ENCODE data around the gene F10. TPM values are rescaled to one million over a fixed set of nuclear protein-coding genes. Genes with fewer than 3 reads are reported as not detected.

The F10 gene
- total RNA-seq, 1 donor from 2014 or later, result 0.08 TPM

- H3K36me3 ChIP-seq (ENCODE audit: control insufficient read depth, insufficient read depth, low read length), result no peaks in the 10 kb centered on the region
- H3K27me3 ChIP-seq (ENCODE audit: control insufficient read depth, insufficient read depth, low read length), result no peaks in the 10 kb centered on the region
- H3K4me3 ChIP-seq (ENCODE audit: low read depth, low read length), result no peak overlapping the region
- TF ChIP-seq CTCF (IDR thresholded peaks at IDR 0.05; ENCODE audit: insufficient read depth, low read length, poor library complexity, severe bottlenecking), result no peak
- DNase-seq (ENCODE audit: low read depth), result no peak
Observed at GRCh38 chr13:113080901-113081521, 41.6 kb upstream of the F10 start.

- no peaks in the 10 kb centered on the region for H3K36me3 ChIP-seq (ENCODE audit: control insufficient read depth, insufficient read depth, low read length)
- H3K27me3 ChIP-seq (ENCODE audit: control insufficient read depth, insufficient read depth, low read length), result no peaks in the 10 kb centered on the region
- no peak overlapping the region for H3K4me3 ChIP-seq (ENCODE audit: low read depth, low read length)
- no peak for TF ChIP-seq CTCF (IDR thresholded peaks at IDR 0.05; ENCODE audit: insufficient read depth, low read length, poor library complexity, severe bottlenecking)
- no peak for DNase-seq (ENCODE audit: low read depth)
Observed at GRCh38 chr13:113082198-113083021, 40.2 kb upstream of the F10 start.

- Histone ChIP-seq H3K27me3 (ENCODE audit: control insufficient read depth, insufficient read depth, low read length) (no peaks in the 10 kb centered on the region), H3K36me3 (ENCODE audit: control insufficient read depth, insufficient read depth, low read length) (no peaks in the 10 kb centered on the region), H3K4me3 (ENCODE audit: low read depth, low read length) (no peak overlapping the region)
- TF ChIP-seq CTCF (IDR thresholded peaks at IDR 0.05; ENCODE audit: insufficient read depth, low read length, poor library complexity, severe bottlenecking), result no peak
- no peak for DNase-seq (ENCODE audit: low read depth)
Observed at GRCh38 chr13:113083022-113083373, 39.6 kb upstream of the F10 start.

GRCh38 chr13:113083402-113084061, 39.1 kb upstream of the F10 start:
- Histone ChIP-seq H3K4me3 (ENCODE audit: low read depth, low read length) (no peak overlapping the region), H3K27me3 (ENCODE audit: control insufficient read depth, insufficient read depth, low read length) (no peaks in the 10 kb centered on the region), H3K36me3 (ENCODE audit: control insufficient read depth, insufficient read depth, low read length) (no peaks in the 10 kb centered on the region)
- no peak for DNase-seq (ENCODE audit: low read depth)
- no peak for TF ChIP-seq CTCF (IDR thresholded peaks at IDR 0.05; ENCODE audit: insufficient read depth, low read length, poor library complexity, severe bottlenecking)

- Histone ChIP-seq H3K27me3 (ENCODE audit: control insufficient read depth, insufficient read depth, low read length) (no peaks in the 10 kb centered on the region), H3K36me3 (ENCODE audit: control insufficient read depth, insufficient read depth, low read length) (no peaks in the 10 kb centered on the region), H3K4me3 (ENCODE audit: low read depth, low read length) (no peak overlapping the region)
- peak; percentile 9 for TF ChIP-seq CTCF (IDR thresholded peaks at IDR 0.05; ENCODE audit: insufficient read depth, low read length, poor library complexity, severe bottlenecking)
- DNase-seq (ENCODE audit: low read depth), result no peak
Observed at GRCh38 chr13:113084094-113084942, 38.3 kb upstream of the F10 start.

Data from kidney epithelial cell (primary cell).